Activated CD4-positive, alpha-beta memory T cell treated with anti-CD3 and anti-CD28 coated beads, Interleukin-2, amount 10 ng/mL, durations not matched to agents 7 days and 5 days (primary cell): Measurements from ENCODE around the gene MYOT. TPM values are rescaled to one million over a fixed set of nuclear protein-coding genes. Genes with fewer than 3 reads are reported as not detected.
"Not testable (repeated sequence)": the region's sequence is repeated elsewhere in the genome, so short reads cannot be mapped to it uniquely, and the experiment has no call there.

Experiments
- CTCF ChIA-PET: fragments of 350-600 bp; sonication (Branson Sonifier 250); formaldehyde crosslinking; loops from one replicate; lab custom pipeline; 2021; ENCODE audit warnings: antibody characterized with exemption, inconsistent platforms; lab: Charles Lee
- POLR2A ChIA-PET: fragments of 350-600 bp; sonication (Branson Sonifier 250); formaldehyde crosslinking; loops from one replicate; lab custom pipeline; 2021; ENCODE audit warnings: antibody characterized with exemption; lab: Charles Lee
- DNase-seq: peaks from one replicate; pipeline ENCODE4 v3.0.0-alpha.2; 2020
- H3K27ac Mint-ChIP-seq: one replicate; pipeline ENCODE4 v1.8.0; 2021; ENCODE audit warnings: mild to moderate bottlenecking, mixed read lengths
- H3K27me3 Mint-ChIP-seq: one replicate; pipeline ENCODE4 v1.8.0; 2021; ENCODE audit warnings: mixed read lengths
- H3K36me3 Mint-ChIP-seq: one replicate; pipeline ENCODE4 v1.8.0; 2021; ENCODE audit warnings: low read depth, mixed read lengths
- H3K4me1 Mint-ChIP-seq: one replicate; pipeline ENCODE4 v1.8.0; 2021; ENCODE audit warnings: mixed read lengths
- H3K4me3 Mint-ChIP-seq: one replicate; pipeline ENCODE4 v1.8.0; 2021; ENCODE audit warnings: mild to moderate bottlenecking, mixed read lengths
- H3K9me3 Mint-ChIP-seq: one replicate; pipeline ENCODE4 v1.8.0; 2021; ENCODE audit warnings: mixed read lengths
- total RNA-seq, 2 experiments: library from RNA; stranded (reverse); gene quantifications; one replicate each; pipeline ENCODE4 v1.2.3, GENCODE V29; 2021

Gene MYOT
- total RNA-seq, 2 experiments from 2014 or later = not detected

- peaks cover 12% of the 10 kb centered on the region for H3K4me1 Mint-ChIP-seq
- DNase-seq = no peak
- no peaks in the 10 kb centered on the region for H3K36me3 Mint-ChIP-seq
- ChIA-PET POLR2A (no interaction called here), CTCF (no interaction called here)
- no peak overlapping the region for H3K27ac Mint-ChIP-seq
- H3K9me3 Mint-ChIP-seq = no peaks in the 10 kb centered on the region
- no peaks in the 10 kb centered on the region for H3K27me3 Mint-ChIP-seq
- no peak overlapping the region for H3K4me3 Mint-ChIP-seq
Measured at GRCh38 chr5:137858954-137859353, 8.7 kb upstream of the MYOT start.

- ChIA-PET CTCF (no interaction called here), POLR2A (no interaction called here)
- H3K9me3 Mint-ChIP-seq = no peaks in the 10 kb centered on the region
- no peak for DNase-seq
- H3K27me3 Mint-ChIP-seq = peaks cover 4% of the 10 kb centered on the region
- peaks cover 12% of the 10 kb centered on the region for H3K4me1 Mint-ChIP-seq
- no peak overlapping the region for H3K4me3 Mint-ChIP-seq
- H3K36me3 Mint-ChIP-seq = no peaks in the 10 kb centered on the region
- no peak overlapping the region for H3K27ac Mint-ChIP-seq
Measured at GRCh38 chr5:137862251-137862650, 5.4 kb upstream of the MYOT start.

- DNase-seq, CTCF ChIA-PET, H3K27ac Mint-ChIP-seq, H3K4me3 Mint-ChIP-seq, H3K36me3 Mint-ChIP-seq, H3K4me1 Mint-ChIP-seq, H3K9me3 Mint-ChIP-seq, H3K27me3 Mint-ChIP-seq, POLR2A ChIA-PET: not testable (repeated sequence)
Measured at GRCh38 chr5:137863653-137864052, 4.0 kb upstream of the MYOT start.

- no peak overlapping the region for H3K27ac Mint-ChIP-seq
Measured at GRCh38 chr5:137866541-137867388, 895 bp upstream of the MYOT start.

GRCh38 chr5:137870647-137871339 is 3.1 kb downstream of the MYOT start:
- peaks cover 3% of the 10 kb centered on the region for H3K4me1 Mint-ChIP-seq
- DNase-seq = no peak
- no peak overlapping the region for H3K4me3 Mint-ChIP-seq
- H3K36me3 Mint-ChIP-seq = no peaks in the 10 kb centered on the region
- peaks cover 10% of the 10 kb centered on the region for H3K27me3 Mint-ChIP-seq
- ChIA-PET POLR2A (no interaction called here), CTCF (interaction anchor here (1.1 kb wide), 1 partner anchor 11 kb away, joined by 3 read pairs; no protein-coding TSS in a partner anchor)
- H3K27ac Mint-ChIP-seq = no peak overlapping the region
- H3K9me3 Mint-ChIP-seq = no peaks in the 10 kb centered on the region

More at GRCh38 chr5:137866541-137867388, 895 bp upstream of the MYOT start:
- Mint-ChIP-seq H3K4me3 (no peak overlapping the region), H3K4me1 (peaks cover 6% of the 10 kb centered on the region), H3K36me3 (no peaks in the 10 kb centered on the region), H3K9me3 (no peaks in the 10 kb centered on the region), H3K27me3 (peaks cover 7% of the 10 kb centered on the region)
- POLR2A ChIA-PET = no interaction called here
- DNase-seq = no peak
- CTCF ChIA-PET = no interaction called here

- ChIA-PET CTCF (no interaction called here), POLR2A (no interaction called here)
- no peak overlapping the region for H3K4me3 Mint-ChIP-seq
- no peak overlapping the region for H3K27ac Mint-ChIP-seq
- H3K4me1 Mint-ChIP-seq = peaks cover 3% of the 10 kb centered on the region
- H3K27me3 Mint-ChIP-seq = peaks cover 8% of the 10 kb centered on the region
- no peaks in the 10 kb centered on the region for H3K36me3 Mint-ChIP-seq
- H3K9me3 Mint-ChIP-seq = no peaks in the 10 kb centered on the region
- DNase-seq = no peak
Measured at GRCh38 chr5:137871571-137871970, 3.9 kb downstream of the MYOT start.

GRCh38 chr5:137872466-137872865 is 4.8 kb downstream of the MYOT start:
- H3K4me3 Mint-ChIP-seq = no peak overlapping the region
- CTCF ChIA-PET = interaction anchor here (1.2 kb wide), 1 partner anchor 15 kb away, joined by 3 read pairs; no protein-coding TSS in a partner anchor
- no peak overlapping the region for H3K27ac Mint-ChIP-seq
- H3K4me1 Mint-ChIP-seq = peaks cover 3% of the 10 kb centered on the region
- POLR2A ChIA-PET = no interaction called here
- no peaks in the 10 kb centered on the region for H3K36me3 Mint-ChIP-seq
- no peaks in the 10 kb centered on the region for H3K9me3 Mint-ChIP-seq
- H3K27me3 Mint-ChIP-seq = peaks cover 8% of the 10 kb centered on the region
- DNase-seq = no peak

- POLR2A ChIA-PET = no interaction called here
- DNase-seq = no peak
- H3K9me3 Mint-ChIP-seq = no peaks in the 10 kb centered on the region
- CTCF ChIA-PET = interaction anchor here (0.9 to 1.4 kb wide), 2 partner anchors 13 to 15 kb away, joined by 4 to 7 read pairs; partner anchors contain the start of gene PKD2L2
- no peaks in the 10 kb centered on the region for H3K36me3 Mint-ChIP-seq
- peaks cover 5% of the 10 kb centered on the region for H3K27me3 Mint-ChIP-seq
- no peak overlapping the region for H3K27ac Mint-ChIP-seq
- H3K4me1 Mint-ChIP-seq = no peaks in the 10 kb centered on the region
- no peak overlapping the region for H3K4me3 Mint-ChIP-seq
Measured at GRCh38 chr5:137876101-137876500, 8.4 kb downstream of the MYOT start.

- Mint-ChIP-seq H3K4me3 (no peak overlapping the region), H3K36me3 (no peaks in the 10 kb centered on the region), H3K27me3 (no peaks in the 10 kb centered on the region), H3K4me1 (no peaks in the 10 kb centered on the region), H3K27ac (no peak overlapping the region), H3K9me3 (no peaks in the 10 kb centered on the region)
- ChIA-PET POLR2A (interaction anchor here (1.6 kb wide), 1 partner anchor 9 kb away, joined by 7 read pairs; the partner anchor contains the start of gene PKD2L2), CTCF (no interaction called here)
- no peak for DNase-seq
Measured at GRCh38 chr5:137880313-137880712, 12.7 kb downstream of the MYOT start.

GRCh38 chr5:137887831-137888230 is 20.2 kb downstream of the MYOT start:
- POLR2A ChIA-PET = interaction anchor here (2.3 to 4.9 kb wide), 2 partner anchors 14 to 134 kb away, joined by 7 to 35 read pairs; partner anchors contain the start of gene HNRNPA0
- no peak overlapping the region for H3K27ac Mint-ChIP-seq
- H3K27me3 Mint-ChIP-seq = no peaks in the 10 kb centered on the region

GRCh38 chr5:137888466-137888862 is 20.8 kb downstream of the MYOT start:
- DNase-seq = no peak
- Mint-ChIP-seq H3K9me3 (no peaks in the 10 kb centered on the region), H3K27me3 (peaks cover under 1% of the 10 kb centered on the region), H3K4me1 (peaks cover 16% of the 10 kb centered on the region), H3K4me3 (peak overlapping the region; percentile 83), H3K27ac (peak overlapping the region; percentile 86), H3K36me3 (no peaks in the 10 kb centered on the region)
- CTCF ChIA-PET = interaction anchor here (0.9 to 3.3 kb wide), 8 partner anchors 10 to 465 kb away, joined by 3 to 14 read pairs (median 6); partner anchors contain the start of gene HNRNPA0
- POLR2A ChIA-PET = interaction anchor here (0.7 to 4.9 kb wide), 10 partner anchors 8 to 245 kb away, joined by 3 to 35 read pairs (median 4); partner anchors contain the start of genes FAM13B and HNRNPA0

More at GRCh38 chr5:137887831-137888230, 20.2 kb downstream of the MYOT start:
- no peaks in the 10 kb centered on the region for H3K9me3 Mint-ChIP-seq
- H3K4me3 Mint-ChIP-seq = no peak overlapping the region
- DNase-seq = no peak
- CTCF ChIA-PET = interaction anchor here (0.8 to 3.3 kb wide), 4 partner anchors 10 to 134 kb away, joined by 3 to 14 read pairs (median 10); partner anchors contain the start of gene HNRNPA0
- H3K36me3 Mint-ChIP-seq = no peaks in the 10 kb centered on the region
- H3K4me1 Mint-ChIP-seq = peaks cover 16% of the 10 kb centered on the region

- POLR2A ChIA-PET = interaction anchor here (0.6 to 4.9 kb wide), 15 partner anchors 9 to 244 kb away, joined by 3 to 35 read pairs (median 3); partner anchors contain the start of genes FAM13B and HNRNPA0
- peaks cover 3% of the 10 kb centered on the region for H3K27me3 Mint-ChIP-seq
- CTCF ChIA-PET = interaction anchor here (0.7 to 3.3 kb wide), 13 partner anchors 9 to 464 kb away, joined by 3 to 14 read pairs (median 4); partner anchors contain the start of genes FAM53C and HNRNPA0
- no peaks in the 10 kb centered on the region for H3K9me3 Mint-ChIP-seq
- DNase-seq = peak; percentile 85
- no peaks in the 10 kb centered on the region for H3K36me3 Mint-ChIP-seq
- peaks cover 16% of the 10 kb centered on the region for H3K4me1 Mint-ChIP-seq
- peak within 1 kb of the TSS; percentile 86 for H3K27ac Mint-ChIP-seq
- peak within 1 kb of the TSS; percentile 83 for H3K4me3 Mint-ChIP-seq
Measured at GRCh38 chr5:137888863-137889759, 21.5 kb downstream of the MYOT start, which contains the start of gene PKD2L2. Gene PKD2L2, plus strand, starts transcription at chr5:137889457. Its CDS starts 35 bp downstream, at chr5:137889492.
